H1 (cell line): ENCODE results near the gene ARID5B.

Source experiments
- ATF3 ChIP-seq: IDR thresholded peaks from 2 replicates; pipeline ENCODE4 v1.6.1; 2011; ENCODE audit warnings: low read depth, mild to moderate bottlenecking, low read length; ENCODE audit not compliant: insufficient read depth
- BACH1 ChIP-seq: IDR thresholded peaks from 2 replicates; pipeline ENCODE4 v1.6.1; 2012; ENCODE audit warnings: low read length, improper control_type of control experiment
- CBX5 ChIP-seq: fragments of 300-800, 300-1000 bp; sonication (generic); IDR thresholded peaks from 2 replicates; pipeline ENCODE4 v1.7.1; 2016; ENCODE audit warnings: antibody characterized with exemption, low read length, low read depth
- CTCF ChIP-seq, 3 experiments: IDR thresholded peaks; 1 replicate in 2 of 3; 2 replicates in 1 of 3; pipeline versions ENCODE4 v1.5.1 to v1.6.1; 2011; ENCODE audit warnings: low read length in 3 of 3, mild to moderate bottlenecking in 3 of 3, inconsistent platforms in 2 of 3, low read depth in 1 of 3, moderate library complexity in 1 of 3; ENCODE audit not compliant: insufficient read depth in 1 of 3; ENCODE audit errors: control extremely low read depth in 1 of 3
- EP300 ChIP-seq, 2 experiments: IDR thresholded peaks; 1 replicate in 1 of 2; 2 replicates in 1 of 2; pipeline ENCODE4 v1.6.1; 2011 to 2012; ENCODE audit warnings: low read depth in 2 of 2, low read length in 2 of 2, mild to moderate bottlenecking in 2 of 2, borderline replicate concordance in 1 of 2, inconsistent platforms in 1 of 2, moderate library complexity in 1 of 2
- GABPA ChIP-seq: IDR thresholded peaks from 2 replicates; pipeline ENCODE4 v1.6.1; 2011; ENCODE audit warnings: mild to moderate bottlenecking, low read length, moderate library complexity, borderline replicate concordance; ENCODE audit not compliant: insufficient read depth
- JUN ChIP-seq: IDR thresholded peaks from 2 replicates; pipeline ENCODE4 v1.6.1; 2011; ENCODE audit warnings: low read depth, mild to moderate bottlenecking, improper control_type of control experiment, low read length
- JUND ChIP-seq: IDR thresholded peaks from 2 replicates; pipeline ENCODE4 v1.6.1; 2011; ENCODE audit warnings: mild to moderate bottlenecking, improper control_type of control experiment, low read length
- POLR2A ChIP-seq, 2 experiments: IDR thresholded peaks; 1 replicate in 1 of 2; 2 replicates in 1 of 2; pipeline ENCODE4 v1.6.1; 2011; ENCODE audit warnings: low read depth in 2 of 2, low read length in 2 of 2, mild to moderate bottlenecking in 2 of 2; ENCODE audit errors: control extremely low read depth in 1 of 2
- POLR2AphosphoS5 ChIP-seq: IDR thresholded peaks from 2 replicates; pipeline ENCODE4 v1.6.1; 2011; ENCODE audit warnings: low read depth, low read length
- RAD21 ChIP-seq, 2 experiments: IDR thresholded peaks in 1 of 2; conservative IDR thresholded peaks in 1 of 2; 2 replicates each; pipeline ENCODE4 v1.6.1; 2011; ENCODE audit warnings: low read depth in 2 of 2, low read length in 2 of 2, improper control_type of control experiment in 1 of 2, inconsistent platforms in 1 of 2, mild to moderate bottlenecking in 1 of 2, moderate library complexity in 1 of 2
- RNF2 ChIP-seq: fragments of 200-900, 300-1000 bp; sonication (generic); IDR thresholded peaks from 2 replicates; pipeline ENCODE4 v1.7.1; 2016; ENCODE audit warnings: borderline replicate concordance, low read depth, mild to moderate bottlenecking, antibody characterized with exemption, low read length; ENCODE audit not compliant: poor library complexity, severe bottlenecking; ENCODE audit errors: missing control alignments
- ZNF274 ChIP-seq: IDR thresholded peaks from 2 replicates; pipeline ENCODE4 v1.7.0; 2012; ENCODE audit warnings: low read length, borderline replicate concordance; ENCODE audit errors: extremely low read depth

GRCh38 chr10:62109587-62110293 lies 208.2 kb downstream of the ARID5B start:
- TF ChIP-seq JUND: no peak
- TF ChIP-seq POLR2A (IDR thresholded peaks at IDR 0.05; ENCODE audit: control extremely low read depth in 1 of 2, low read depth in 2 of 2, low read length in 2 of 2): no peak
- no peak for TF ChIP-seq CBX5
- TF ChIP-seq CTCF (IDR thresholded peaks at IDR 0.05; ENCODE audit: control extremely low read depth in 1 of 3, insufficient read depth in 1 of 3, low read depth in 1 of 3, low read length in 3 of 3): no peak
- TF ChIP-seq EP300 (IDR thresholded peaks at IDR 0.05; ENCODE audit: borderline replicate concordance in 1 of 2, low read depth in 2 of 2, low read length in 2 of 2): no peak
- TF ChIP-seq ZNF274: no peak
- no peak for TF ChIP-seq POLR2AphosphoS5
- no peak for TF ChIP-seq BACH1
- no peak for TF ChIP-seq JUN
- no peak for TF ChIP-seq RAD21 (IDR thresholded peaks at IDR 0.05 in 1 of 2, conservative IDR thresholded peaks at IDR 0.05 in 1 of 2; ENCODE audit: low read depth in 2 of 2, low read length in 2 of 2)
- TF ChIP-seq ATF3: no peak
- no peak for TF ChIP-seq GABPA
- no peak for TF ChIP-seq RNF2
